ENCODE measurements around the gene DAW1. TPM values are rescaled to one million over a fixed set of nuclear protein-coding genes. Genes with fewer than 3 reads are reported as not detected.
"Not testable (repeated sequence)": the region's sequence is repeated elsewhere in the genome, so short reads cannot be mapped to it uniquely, and the experiment has no call there.

The DAW1 gene
- total RNA-seq, 1 donor from 2014 or later: 1.5 TPM

DNA sequence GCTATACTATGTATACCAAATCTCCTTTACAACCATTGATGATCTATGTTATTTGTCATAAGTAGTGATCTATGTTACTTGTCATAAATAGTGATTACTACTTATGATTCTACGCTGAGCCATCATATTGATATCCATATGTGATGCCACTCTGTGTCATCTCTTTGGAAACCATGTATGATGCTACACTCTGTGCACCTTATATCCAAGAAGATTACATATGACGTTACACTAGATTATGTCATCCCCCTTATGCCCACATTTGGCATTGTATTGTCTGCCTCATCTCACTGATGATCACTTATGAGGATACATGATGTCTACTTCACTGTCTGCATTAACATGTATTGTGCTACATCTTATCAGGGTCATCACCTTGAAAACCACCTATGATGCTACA is 42.9 kb downstream of the DAW1 start:
- no peak for DNase-seq (ENCODE audit: low read depth)

DNA sequence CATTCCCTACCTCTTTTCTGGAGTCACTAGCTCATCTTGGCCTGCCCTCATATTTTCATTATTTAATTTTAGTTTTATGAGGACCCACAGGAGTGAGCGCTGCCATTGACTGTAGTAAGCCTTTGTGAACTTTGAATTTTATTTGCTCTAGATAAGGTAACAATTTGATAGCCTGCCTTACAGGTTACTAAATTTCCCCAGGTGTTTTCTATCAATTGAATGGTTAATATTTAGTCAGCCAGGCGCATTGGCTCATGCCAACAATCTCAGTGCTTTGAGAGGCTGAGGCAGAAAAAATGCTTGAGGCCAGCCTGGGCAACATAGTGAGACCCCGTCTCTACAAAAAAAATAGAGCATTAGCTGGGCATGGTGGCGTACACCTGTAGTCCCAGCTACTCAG is 50.2 kb downstream of the DAW1 start:
- no peak for DNase-seq (ENCODE audit: low read depth)

DNA sequence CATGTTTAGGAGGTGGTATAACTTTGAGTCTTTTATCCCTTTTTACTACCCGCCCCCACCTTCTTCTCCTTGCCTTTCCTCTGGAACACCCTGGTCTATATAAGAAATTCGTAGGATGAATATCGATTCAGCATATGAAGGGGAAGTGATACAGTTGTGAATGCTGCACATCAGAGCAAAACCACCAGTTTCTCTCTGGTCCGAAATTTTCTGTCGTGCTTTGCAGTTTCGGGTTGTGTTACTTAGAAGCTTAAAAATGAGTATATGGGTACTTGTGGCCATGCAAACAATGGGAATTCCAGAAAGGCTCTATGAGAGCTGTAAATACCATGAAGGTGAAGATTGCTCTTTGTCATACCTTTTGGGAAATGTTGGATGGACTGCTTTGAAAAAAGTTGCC is 60.6 kb downstream of the DAW1 start:
- DNase-seq (ENCODE audit: low read depth): no peak

DNA sequence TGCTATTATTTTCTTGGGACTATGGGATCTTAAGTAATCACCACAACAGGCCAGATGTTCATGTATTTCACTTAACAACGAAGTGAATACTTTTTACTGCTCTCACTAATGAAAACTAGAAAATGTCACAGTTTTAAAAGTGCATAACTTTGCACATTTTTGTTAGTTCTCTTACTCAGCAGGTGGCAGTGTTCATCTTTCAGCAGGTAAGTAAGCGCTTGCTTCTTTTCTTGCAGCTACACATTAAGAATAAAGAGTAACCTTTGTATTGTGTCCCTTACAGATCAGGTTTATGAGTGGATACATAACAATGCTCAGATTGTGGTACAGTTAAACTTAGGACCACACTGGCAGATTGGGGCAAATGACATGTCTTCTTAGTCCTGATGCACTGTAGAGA is 61.0 kb downstream of the DAW1 start:
- DNase-seq (ENCODE audit: low read depth): peak; percentile 2

DNA sequence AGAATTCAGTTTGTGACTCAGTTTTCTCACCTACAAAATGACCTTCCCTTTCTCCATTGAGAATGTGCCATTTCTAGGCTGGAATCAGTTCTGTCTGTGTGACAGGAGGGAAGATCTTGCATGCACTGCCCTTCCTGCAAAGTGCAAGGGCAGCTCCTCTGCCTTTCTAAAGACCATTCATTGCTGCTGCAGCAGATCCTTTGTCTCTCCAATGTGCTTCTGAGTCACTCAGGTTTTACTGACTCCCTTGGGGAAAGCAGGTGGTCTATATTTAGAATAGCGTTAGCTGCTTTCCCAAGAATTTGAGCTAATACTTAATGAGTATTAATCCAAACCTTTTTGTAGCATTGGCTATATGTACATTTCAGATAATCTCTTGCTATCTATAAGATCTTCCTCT is 62.5 kb downstream of the DAW1 start:
- DNase-seq (ENCODE audit: low read depth): no peak

DNA sequence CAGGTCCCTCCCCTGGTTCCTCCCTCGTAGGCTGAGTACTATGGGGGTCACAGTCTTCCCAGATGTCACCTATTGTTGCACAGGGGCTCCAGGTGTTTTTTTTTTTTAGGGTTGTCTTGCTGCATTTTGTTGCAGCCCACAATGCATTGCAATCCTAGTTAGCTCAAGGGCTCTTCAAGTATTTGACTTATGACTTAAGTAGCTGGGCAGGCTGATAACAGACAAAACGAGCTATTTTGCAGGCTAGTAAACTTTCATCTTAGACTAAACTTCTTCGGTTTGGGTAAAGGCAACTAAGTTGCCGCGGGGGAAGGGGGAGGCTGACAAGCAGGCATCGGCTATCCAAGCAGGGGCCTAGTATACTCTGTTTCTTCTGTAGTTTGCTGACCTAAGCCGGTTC is 64.8 kb downstream of the DAW1 start:
- not testable (repeated sequence) for DNase-seq (ENCODE audit: low read depth)

DNA sequence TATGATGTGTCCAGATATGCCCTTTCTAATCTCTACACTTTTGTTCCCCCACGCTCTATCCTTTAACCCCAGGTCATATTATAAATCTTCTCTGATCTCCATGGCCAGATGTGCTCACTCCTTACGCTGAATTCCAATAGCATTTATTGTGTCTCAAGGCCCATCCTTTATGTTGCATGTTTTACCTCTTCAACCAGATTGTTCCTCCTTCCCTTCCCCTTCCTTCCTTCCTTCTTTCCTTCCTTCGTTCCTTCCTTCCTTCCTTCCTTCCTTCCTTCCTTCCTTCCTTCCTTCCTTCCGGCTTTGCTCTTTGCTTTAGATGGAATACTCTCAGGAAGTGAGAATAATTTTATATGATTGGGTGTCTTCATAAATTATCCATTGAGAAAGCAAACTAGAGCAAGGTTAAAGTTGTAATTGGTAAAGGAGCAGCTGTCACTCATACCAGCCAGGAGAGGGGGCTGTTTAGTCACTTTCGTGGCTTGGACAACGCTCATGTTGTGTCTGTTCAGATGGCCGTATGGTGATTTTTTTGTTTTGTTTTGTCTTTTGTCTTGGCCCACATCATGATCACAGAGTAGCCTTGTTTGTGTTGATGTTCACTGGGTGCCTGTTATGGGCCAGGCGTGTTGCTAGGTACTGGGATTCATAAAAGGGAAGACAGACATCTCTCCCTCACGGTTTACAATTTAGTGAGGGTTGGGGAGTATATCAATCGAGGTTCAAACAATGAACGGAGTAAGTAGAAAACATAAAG is 68.0 kb downstream of the DAW1 start:
- peak; percentile 42 for DNase-seq (ENCODE audit: low read depth)

DNA sequence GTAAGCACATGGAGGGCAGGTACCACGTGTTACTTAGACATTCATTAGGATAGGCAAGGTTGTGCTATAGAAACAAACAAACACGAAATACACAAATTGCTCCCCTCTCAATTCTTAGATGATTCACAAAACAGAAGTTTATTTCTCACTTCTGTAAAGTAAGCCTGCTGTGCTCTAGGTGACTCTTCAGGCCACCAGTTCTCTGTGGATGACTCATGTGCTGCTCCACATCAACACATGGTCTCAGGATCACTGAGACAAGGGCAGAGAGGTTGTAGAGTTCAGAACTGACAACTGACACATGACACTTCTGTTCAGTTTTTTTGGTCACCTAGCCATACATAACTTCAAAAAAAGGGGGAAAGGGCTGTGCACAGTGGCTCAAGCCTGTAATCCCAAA is 70.6 kb downstream of the DAW1 start:
- DNase-seq (ENCODE audit: low read depth): peak; percentile 37

DNA sequence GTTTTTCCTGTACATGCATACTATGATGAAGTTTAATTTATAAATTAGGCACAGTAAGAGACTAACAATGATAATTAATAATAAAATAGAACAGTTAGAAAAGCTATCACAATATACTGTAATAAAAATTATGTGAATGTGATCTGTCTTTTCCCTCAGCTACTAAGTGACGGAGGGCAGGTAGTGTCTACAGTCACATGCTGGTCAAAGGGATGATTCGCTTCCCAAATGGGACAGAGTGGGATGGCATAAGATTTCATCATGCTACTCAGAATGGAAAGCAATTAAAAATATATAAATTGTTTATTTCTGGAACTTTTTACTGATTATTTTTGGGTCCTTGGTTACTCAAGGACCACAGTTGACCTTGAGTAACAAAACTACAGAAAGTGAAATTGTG is 71.5 kb downstream of the DAW1 start:
- no peak for DNase-seq (ENCODE audit: low read depth)

DNA sequence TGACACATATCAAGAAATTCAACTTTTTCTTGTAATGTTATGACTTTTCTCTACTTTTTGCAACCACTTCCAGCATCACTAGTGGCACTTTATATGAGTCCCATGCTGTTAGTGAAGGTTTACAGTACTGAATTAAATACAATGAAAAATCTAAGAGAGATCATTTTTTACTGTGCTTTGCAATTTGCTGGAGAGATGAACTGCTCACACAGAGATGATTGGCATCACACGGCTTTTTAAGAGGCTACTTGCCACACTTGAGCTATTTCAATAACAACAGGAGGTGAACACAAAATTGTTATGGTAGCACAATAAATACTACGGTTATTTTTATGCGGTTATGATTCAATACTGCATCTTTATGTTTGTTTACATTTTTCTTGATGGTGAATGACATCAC is 88.9 kb downstream of the DAW1 start:
- DNase-seq (ENCODE audit: low read depth): no peak

DNA sequence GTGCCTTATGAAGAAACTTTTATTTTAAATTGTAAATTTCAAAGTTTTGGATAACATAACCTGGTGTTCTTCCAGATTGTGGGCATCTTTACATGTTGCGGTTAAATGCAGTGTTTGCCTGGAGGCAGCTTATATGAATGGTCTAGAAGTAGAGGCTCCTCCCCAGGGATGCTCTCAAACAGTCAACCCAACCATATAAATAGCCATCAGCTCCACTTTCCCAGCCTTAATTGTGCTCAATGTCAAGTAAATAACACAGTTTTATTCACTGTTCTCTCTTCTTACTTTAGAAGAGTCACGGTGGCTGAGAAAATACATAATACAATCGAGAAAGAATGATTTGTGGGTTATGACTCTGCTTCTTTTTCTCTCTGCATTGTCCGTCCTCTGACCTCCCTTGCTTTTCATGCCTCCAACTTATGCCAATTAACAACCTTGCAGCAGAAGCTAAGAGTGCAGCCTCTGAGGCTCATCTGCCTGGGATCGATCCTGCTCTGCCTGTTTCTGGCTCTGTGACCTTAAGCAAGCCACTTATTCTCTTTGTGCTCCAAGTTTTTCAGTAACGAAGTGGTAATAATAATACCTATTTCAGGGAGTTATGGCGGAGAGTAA is 100.3 kb downstream of the DAW1 start:
- no peak for DNase-seq (ENCODE audit: low read depth)

DNA sequence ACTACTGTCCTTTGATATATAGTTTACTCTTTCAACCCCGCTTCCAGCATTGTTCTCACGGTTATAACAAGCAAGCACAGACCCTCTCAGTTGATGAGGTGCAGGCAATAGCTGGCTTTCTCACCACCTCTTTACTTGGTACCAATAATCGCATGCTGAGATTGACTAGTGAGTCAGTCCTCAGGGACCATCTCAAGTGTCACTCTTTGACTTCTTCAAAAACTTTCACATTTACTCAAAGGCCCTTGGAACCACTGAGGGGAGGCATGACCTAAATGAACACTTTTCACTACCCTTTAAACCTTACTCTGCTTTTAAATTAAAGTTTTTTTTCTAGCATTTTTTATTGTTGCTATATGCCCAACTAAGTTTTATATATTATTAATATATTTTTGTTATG is 101.8 kb downstream of the DAW1 start:
- DNase-seq (ENCODE audit: low read depth): no peak

Other genes with a start within 250 kb of the DAW1 start
- not detected in 2 replicates for gene SCYGR5, start 204.8 kb upstream of the DAW1 start, total RNA-seq
- gene SLC19A3, start 153.6 kb upstream of the DAW1 start, total RNA-seq: 0.35 and 4.0 TPM in 2 replicates
- not detected in 2 replicates for gene SCYGR6, start 146.9 kb upstream of the DAW1 start, total RNA-seq
- not detected in 2 replicates for gene SCYGR7, start 143.3 kb upstream of the DAW1 start, total RNA-seq
- gene SCYGR8, start 125.7 kb upstream of the DAW1 start, total RNA-seq: not detected in 2 replicates
- gene CCL20, start 57.8 kb upstream of the DAW1 start, total RNA-seq: 1.4 and 204 TPM in 2 replicates

All from renal cortical epithelial cell (primary cell).